H9 (cell line): ENCODE data around the gene CDYL. TPM values are rescaled to one million over a fixed set of nuclear protein-coding genes. Genes with fewer than 3 reads are reported as not detected.
"Not testable (repeated sequence)": the region's sequence is repeated elsewhere in the genome, so short reads cannot be mapped to it uniquely, and the experiment has no call there.

Experiments used
- DNase-seq: peaks from one replicate; pipeline ENCODE4 v3.0.0-alpha.2; 2017
- H2AFZ ChIP-seq: one replicate; pipeline ENCODE4 v1.6.1; 2013; ENCODE audit warnings: mild to moderate bottlenecking, low read length, control low read depth, moderate library complexity
- H2AK5ac ChIP-seq: 2 replicates; pipeline ENCODE4 v1.6.1; 2013; ENCODE audit warnings: low read length, control low read depth, mixed read lengths; ENCODE audit not compliant: insufficient read length
- H2BK120ac ChIP-seq: one replicate; pipeline ENCODE4 v1.6.1; 2013; ENCODE audit warnings: low read depth, mild to moderate bottlenecking, low read length, control low read depth, inconsistent platforms; ENCODE audit not compliant: poor library complexity, severe bottlenecking
- H2BK12ac ChIP-seq: 2 replicates; pipeline ENCODE4 v1.6.1; 2013; ENCODE audit warnings: low read length, control low read depth, mixed read lengths, low read depth; ENCODE audit not compliant: insufficient read length
- H2BK15ac ChIP-seq: 2 replicates; pipeline ENCODE4 v1.6.1; 2013; ENCODE audit warnings: low read depth, low read length, control low read depth
- H2BK20ac ChIP-seq: one replicate; pipeline ENCODE4 v1.6.1; 2013; ENCODE audit warnings: low read depth, mild to moderate bottlenecking, low read length, control low read depth, inconsistent platforms; ENCODE audit not compliant: poor library complexity, severe bottlenecking
- H2BK5ac ChIP-seq: 2 replicates; pipeline ENCODE4 v1.6.1; 2013; ENCODE audit warnings: low read length, control low read depth, mixed read lengths; ENCODE audit not compliant: insufficient read length
- H3K14ac ChIP-seq: 2 replicates; pipeline ENCODE4 v1.6.1; 2013; ENCODE audit warnings: low read length, control low read depth; ENCODE audit not compliant: insufficient read depth
- H3K18ac ChIP-seq: 2 replicates; pipeline ENCODE4 v1.6.1; 2013; ENCODE audit warnings: low read depth, mild to moderate bottlenecking, mixed read lengths, low read length, control low read depth; ENCODE audit not compliant: insufficient read length
- H3K23ac ChIP-seq: 2 replicates; pipeline ENCODE4 v1.6.1; 2013; ENCODE audit warnings: low read length, control low read depth, mixed read lengths, low read depth; ENCODE audit not compliant: insufficient read length
- H3K23me2 ChIP-seq: 2 replicates; pipeline ENCODE4 v1.6.1; 2013; ENCODE audit warnings: low read depth, mild to moderate bottlenecking, mixed read lengths, low read length, control low read depth; ENCODE audit not compliant: insufficient read length, poor library complexity, severe bottlenecking
- H3K27ac ChIP-seq: 2 replicates; pipeline ENCODE4 v1.5.1; 2013; ENCODE audit warnings: low read length, control low read depth, mixed read lengths, low read depth; ENCODE audit not compliant: insufficient read length
- H3K27me3 ChIP-seq: 2 replicates; pipeline ENCODE4 v1.6.1; 2013; ENCODE audit warnings: low read length, control low read depth, inconsistent platforms; ENCODE audit not compliant: insufficient read depth
- H3K4ac ChIP-seq: 2 replicates; pipeline ENCODE4 v1.6.1; 2013; ENCODE audit warnings: low read depth, mild to moderate bottlenecking, control low read depth, inconsistent platforms, low read length, moderate library complexity
- H3K4me1 ChIP-seq: 2 replicates; pipeline ENCODE4 v1.6.1; 2013; ENCODE audit warnings: low read length, control low read depth, inconsistent platforms; ENCODE audit not compliant: insufficient read depth
- H3K4me2 ChIP-seq: 2 replicates; pipeline ENCODE4 v1.6.1; 2013; ENCODE audit warnings: low read length, control low read depth, mixed read lengths; ENCODE audit not compliant: insufficient read length, insufficient read depth
- H3K56ac ChIP-seq: 2 replicates; pipeline ENCODE4 v1.6.1; 2013; ENCODE audit warnings: low read depth, mild to moderate bottlenecking, mixed read lengths, low read length, control low read depth; ENCODE audit not compliant: insufficient read length
- H3K79me1 ChIP-seq: 2 replicates; pipeline ENCODE4 v1.6.1; 2013; ENCODE audit warnings: low read depth, mild to moderate bottlenecking, moderate library complexity, low read length, control low read depth, inconsistent platforms; ENCODE audit not compliant: insufficient read depth, poor library complexity, severe bottlenecking
- H3K79me2 ChIP-seq: 2 replicates; pipeline ENCODE4 v1.6.1; 2013; ENCODE audit warnings: low read length, control low read depth, inconsistent platforms; ENCODE audit not compliant: insufficient read depth
- H3K9ac ChIP-seq: 2 replicates; pipeline ENCODE4 v1.6.1; 2013; ENCODE audit warnings: low read length, control low read depth, mixed read lengths; ENCODE audit not compliant: insufficient read length; ENCODE audit errors: extremely low read depth
- H3K9me3 ChIP-seq: one replicate; pipeline ENCODE4 v1.6.1; 2013; ENCODE audit warnings: low read depth, low read length, inconsistent platforms; ENCODE audit not compliant: control insufficient read depth
- H3T11ph ChIP-seq: one replicate; pipeline ENCODE4 v1.6.1; 2013; ENCODE audit warnings: mild to moderate bottlenecking, low read length, control low read depth, inconsistent platforms
- H4K20me1 ChIP-seq: one replicate; pipeline ENCODE4 v1.6.1; 2013; ENCODE audit not compliant: control insufficient read depth, insufficient read length, insufficient read depth
- H4K5ac ChIP-seq: 2 replicates; pipeline ENCODE4 v1.6.1; 2013; ENCODE audit warnings: low read depth, mild to moderate bottlenecking, mixed read lengths, low read length, control low read depth; ENCODE audit not compliant: insufficient read length
- H4K8ac ChIP-seq: replicated peaks from 2 replicates; pipeline ENCODE4 v1.6.1; 2013; ENCODE audit warnings: low read length, control low read depth, mixed read lengths, low read depth; ENCODE audit not compliant: insufficient read length
- H4K91ac ChIP-seq: 2 replicates; pipeline ENCODE4 v1.6.1; 2013; ENCODE audit warnings: low read depth, mild to moderate bottlenecking, moderate library complexity, mixed read lengths, low read length, control low read depth; ENCODE audit not compliant: insufficient read length
- H3K27ac Mint-ChIP-seq, 3 experiments: 2 replicates in 2 of 3; 3 replicates in 1 of 3; pipeline ENCODE4 v1.8.0; 2020 to 2021; ENCODE audit warnings: mixed read lengths in 3 of 3, mild to moderate bottlenecking in 1 of 3, moderate library complexity in 1 of 3
- H3K27me3 Mint-ChIP-seq: 2 replicates; pipeline ENCODE4 v1.8.0; 2021; ENCODE audit warnings: low read depth, mild to moderate bottlenecking, moderate library complexity, mixed read lengths
- H3K36me3 Mint-ChIP-seq, 3 experiments: 2 replicates in 2 of 3; 3 replicates in 1 of 3; pipeline ENCODE4 v1.8.0; 2020 to 2021; ENCODE audit warnings: low read depth in 3 of 3, mixed read lengths in 3 of 3; ENCODE audit not compliant: insufficient read depth in 1 of 3
- H3K4me1 Mint-ChIP-seq, 2 experiments: 2 replicates each; pipeline ENCODE4 v1.8.0; 2020; ENCODE audit warnings: mixed read lengths in 2 of 2
- H3K4me3 Mint-ChIP-seq, 2 experiments: 2 replicates in 1 of 2; 3 replicates in 1 of 2; pipeline ENCODE4 v1.8.0; 2020 to 2021; ENCODE audit warnings: mild to moderate bottlenecking in 2 of 2, mixed read lengths in 2 of 2, moderate library complexity in 1 of 2
- H3K9me3 Mint-ChIP-seq, 2 experiments: 2 replicates in 1 of 2; 3 replicates in 1 of 2; pipeline ENCODE4 v1.8.0; 2020; ENCODE audit warnings: mild to moderate bottlenecking in 2 of 2, mixed read lengths in 2 of 2, moderate library complexity in 1 of 2
- WGBS: extraction: QIAGEN DNeasy Blood & Tissue Kit; methylation state at CpG from one replicate; pipeline ENCODE4 v1.1.7; 2013; ENCODE audit warnings: missing lambda C conversion rate, low lambda C conversion rate, mixed read lengths; ENCODE audit not compliant: insufficient read length; ENCODE audit errors: extremely low coverage; 5-methylcytosine and 5-hydroxymethylcytosine counted together
- total RNA-seq: library from RNA; stranded (reverse); gene quantifications from 2 replicates; pipeline ENCODE4 v1.2.1, GENCODE V29; 2021
- TF ChIP-seq, protein P1 (sequence below): fragments of 200-600 bp; sonication (generic); conservative IDR thresholded peaks from 3 replicates; pipeline ENCODE4 v1.8.0; 2021; ENCODE audit warnings: antibody characterized with exemption, mild to moderate bottlenecking

CDYL gene
- total RNA-seq, 1 experiment from 2014 or later: 95.0 TPM

GRCh38 chr6:5004373-5005037 lies 228.3 kb downstream of the CDYL start:
- H3K27ac ChIP-seq: no peak overlapping the region
- no peak overlapping the region for H4K5ac ChIP-seq
- H4K20me1 ChIP-seq: no peaks in the 10 kb centered on the region
- no peak overlapping the region for H4K8ac ChIP-seq
- H4K91ac ChIP-seq: no peak overlapping the region
- no peak overlapping the region for H3K56ac ChIP-seq
- Mint-ChIP-seq H3K4me1 (peaks cover 3% of the 10 kb centered on the region in 2 experiments), H3K9me3 (no peaks in the 10 kb centered on the region), H3K36me3 (peaks cover 6 to 14% (median 10%) of the 10 kb centered on the region in 3 experiments; a peak in 4 of 7 replicates), H3K4me3 (peak overlapping the region; percentile 94), H3K27ac (peak overlapping the region in 2 of 3 experiments; percentile 97; a peak in 3 of 7 replicates), H3K27me3 (no peaks in the 10 kb centered on the region)
- H3K18ac ChIP-seq: no peak overlapping the region
- no peaks in the 10 kb centered on the region for H3K4me1 ChIP-seq
- H3K79me2 ChIP-seq: no peaks in the 10 kb centered on the region
- no peak overlapping the region for H3T11ph ChIP-seq
- no peak overlapping the region for H2AK5ac ChIP-seq
- WGBS: no CpG with 5 or more reads among the region's 12 CpGs
- no peaks in the 10 kb centered on the region for H3K27me3 ChIP-seq
- H2BK5ac ChIP-seq: no peak overlapping the region
- DNase-seq: no peak
- H2BK12ac ChIP-seq: no peak overlapping the region
- H2BK20ac ChIP-seq: no peak overlapping the region
- H3K79me1 ChIP-seq: no peaks in the 10 kb centered on the region
- no peak overlapping the region for H3K14ac ChIP-seq
- no peak overlapping the region for H3K23ac ChIP-seq
- peak overlapping the region; percentile 68 for H3K4me2 ChIP-seq
- H3K9me3 ChIP-seq: no peaks in the 10 kb centered on the region
- H3K4ac ChIP-seq: no peak overlapping the region
- H2AFZ ChIP-seq: no peak overlapping the region
- TF ChIP-seq, protein P1, sequence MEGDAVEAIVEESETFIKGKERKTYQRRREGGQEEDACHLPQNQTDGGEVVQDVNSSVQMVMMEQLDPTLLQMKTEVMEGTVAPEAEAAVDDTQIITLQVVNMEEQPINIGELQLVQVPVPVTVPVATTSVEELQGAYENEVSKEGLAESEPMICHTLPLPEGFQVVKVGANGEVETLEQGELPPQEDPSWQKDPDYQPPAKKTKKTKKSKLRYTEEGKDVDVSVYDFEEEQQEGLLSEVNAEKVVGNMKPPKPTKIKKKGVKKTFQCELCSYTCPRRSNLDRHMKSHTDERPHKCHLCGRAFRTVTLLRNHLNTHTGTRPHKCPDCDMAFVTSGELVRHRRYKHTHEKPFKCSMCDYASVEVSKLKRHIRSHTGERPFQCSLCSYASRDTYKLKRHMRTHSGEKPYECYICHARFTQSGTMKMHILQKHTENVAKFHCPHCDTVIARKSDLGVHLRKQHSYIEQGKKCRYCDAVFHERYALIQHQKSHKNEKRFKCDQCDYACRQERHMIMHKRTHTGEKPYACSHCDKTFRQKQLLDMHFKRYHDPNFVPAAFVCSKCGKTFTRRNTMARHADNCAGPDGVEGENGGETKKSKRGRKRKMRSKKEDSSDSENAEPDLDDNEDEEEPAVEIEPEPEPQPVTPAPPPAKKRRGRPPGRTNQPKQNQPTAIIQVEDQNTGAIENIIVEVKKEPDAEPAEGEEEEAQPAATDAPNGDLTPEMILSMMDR: no peak
- no peak overlapping the region for H2BK120ac ChIP-seq
- H3K23me2 ChIP-seq: no peaks in the 10 kb centered on the region
- no peak overlapping the region for H2BK15ac ChIP-seq
- H3K9ac ChIP-seq: no peak overlapping the region

GRCh38 chr6:5005038-5005433 lies 228.8 kb downstream of the CDYL start:
- H3K4ac ChIP-seq, H3K27ac Mint-ChIP-seq, H3K23ac ChIP-seq, H3K27me3 ChIP-seq, H4K5ac ChIP-seq, DNase-seq, H2BK12ac ChIP-seq, H3K14ac ChIP-seq, H3K4me1 ChIP-seq, H4K8ac ChIP-seq, H3K56ac ChIP-seq, H2AK5ac ChIP-seq, H3K9ac ChIP-seq, H4K20me1 ChIP-seq, H4K91ac ChIP-seq, H3T11ph ChIP-seq, H3K79me1 ChIP-seq, H3K18ac ChIP-seq, H2BK120ac ChIP-seq, H3K9me3 Mint-ChIP-seq, H2AFZ ChIP-seq, H3K27ac ChIP-seq, H2BK5ac ChIP-seq, H3K4me3 Mint-ChIP-seq, H3K4me1 Mint-ChIP-seq, H3K4me2 ChIP-seq, H3K27me3 Mint-ChIP-seq, H2BK15ac ChIP-seq, H2BK20ac ChIP-seq, H3K79me2 ChIP-seq, H3K23me2 ChIP-seq, H3K9me3 ChIP-seq: not testable (repeated sequence)
- H3K36me3 Mint-ChIP-seq: peaks cover 6 to 11% (median 10%) of the 10 kb centered on the region in 3 experiments; a peak in 4 of 7 replicates
- no CpG with 5 or more reads among the region's 5 CpGs for WGBS
